IPS DF 6.9 (cell line): Measurements from ENCODE around the gene MSGN1.

ENCODE experiments used
- DNase-seq: peaks from one replicate; pipeline ENCODE4 v3.0.0-alpha.2; 2013; ENCODE audit warnings: low read depth, low spot score
- H3K27ac ChIP-seq: one replicate; pipeline ENCODE4 v1.5.1; 2013; ENCODE audit warnings: low read length, control low read depth
- H3K27me3 ChIP-seq: 2 replicates; pipeline ENCODE4 v1.6.1; 2013; ENCODE audit warnings: mild to moderate bottlenecking, low read length; ENCODE audit not compliant: control insufficient read depth, insufficient read depth
- H3K36me3 ChIP-seq: 2 replicates; pipeline ENCODE4 v1.6.1; 2013; ENCODE audit warnings: low read length; ENCODE audit not compliant: control insufficient read depth, insufficient read depth
- H3K4me1 ChIP-seq: 2 replicates; pipeline ENCODE4 v1.6.1; 2013; ENCODE audit warnings: low read length; ENCODE audit not compliant: control insufficient read depth, insufficient read depth
- H3K4me3 ChIP-seq: 2 replicates; pipeline ENCODE4 v1.5.1; 2013; ENCODE audit warnings: mild to moderate bottlenecking, low read length
- H3K9me3 ChIP-seq: 2 replicates; pipeline ENCODE4 v1.6.1; 2013; ENCODE audit warnings: low read length, inconsistent platforms; ENCODE audit not compliant: control insufficient read depth, insufficient read depth
- WGBS: extraction: QIAGEN DNeasy Blood & Tissue Kit; methylation state at CpG from one replicate; pipeline ENCODE4 v1.1.7; 2013; ENCODE audit warnings: mixed read lengths, missing lambda C conversion rate; ENCODE audit not compliant: insufficient read length, insufficient coverage; 5-methylcytosine and 5-hydroxymethylcytosine counted together

Gene MSGN1

DNA sequence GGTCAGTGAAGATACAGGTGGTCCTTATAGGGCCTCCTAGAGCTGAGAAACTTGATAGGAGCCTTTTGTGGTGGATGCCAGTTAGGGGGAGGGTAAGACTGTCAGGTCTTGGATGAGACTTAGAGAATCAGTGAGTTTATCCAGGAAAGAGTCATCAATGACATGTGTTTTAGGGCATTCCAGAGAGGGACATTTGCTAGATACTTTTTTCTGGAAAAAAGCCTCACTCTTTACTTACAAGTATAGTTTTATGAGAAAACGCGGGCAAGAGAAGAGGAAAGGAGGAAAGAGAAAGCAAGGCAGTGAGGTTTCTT, 24.5 kb upstream of the MSGN1 start:
- WGBS: no CpG with 5 or more reads among the region's 2 CpGs
- Histone ChIP-seq H3K9me3 (no peaks in the 10 kb centered on the region), H3K4me3 (no peak overlapping the region), H3K27ac (no peak overlapping the region), H3K27me3 (no peaks in the 10 kb centered on the region; the same call in 1 of the 2 replicates), H3K36me3 (no peaks in the 10 kb centered on the region), H3K4me1 (0 out of 2 replicates have a peak, but pooled peaks cover 1% of the 10 kb centered on the region)
- no peak for DNase-seq

DNA sequence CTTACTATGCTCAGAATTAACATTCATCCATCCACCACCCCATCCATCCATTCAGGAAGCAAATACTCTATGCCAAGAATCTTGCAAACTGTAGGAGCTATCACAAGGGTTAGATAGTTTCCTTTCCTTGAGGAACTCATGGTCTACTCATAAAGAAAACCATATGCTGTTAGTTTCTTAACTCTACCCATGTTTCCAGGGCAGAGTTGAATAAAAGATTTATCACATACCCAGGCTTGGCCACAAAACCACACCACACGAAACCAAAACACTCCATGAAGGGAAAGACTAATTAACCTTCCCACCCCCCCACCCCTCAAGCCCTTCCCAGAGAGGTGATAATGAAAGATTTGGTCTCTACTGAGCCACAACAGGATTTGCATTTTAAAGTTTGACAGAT, 23.7 kb upstream of the MSGN1 start:
- no peak overlapping the region for H3K27ac ChIP-seq
- H3K36me3 ChIP-seq: no peaks in the 10 kb centered on the region
- no peaks in the 10 kb centered on the region; the same call in 1 of the 2 replicates for H3K27me3 ChIP-seq
- no CpG with 5 or more reads among the region's 1 CpG for WGBS
- H3K4me3 ChIP-seq: no peak overlapping the region
- H3K4me1 ChIP-seq: no peaks in the 10 kb centered on the region
- no peak for DNase-seq
- H3K9me3 ChIP-seq: no peaks in the 10 kb centered on the region

- Histone ChIP-seq H3K27me3 (no peaks in the 10 kb centered on the region; the same call in 1 of the 2 replicates), H3K4me1 (no peaks in the 10 kb centered on the region), H3K4me3 (no peak overlapping the region), H3K36me3 (no peaks in the 10 kb centered on the region), H3K9me3 (no peaks in the 10 kb centered on the region), H3K27ac (no peak overlapping the region)
- no peak for DNase-seq
- WGBS: no CpG with 5 or more reads among the region's 4 CpGs
Observed at GRCh38 chr2:17793296-17793695, 23.0 kb upstream of the MSGN1 start.

DNA sequence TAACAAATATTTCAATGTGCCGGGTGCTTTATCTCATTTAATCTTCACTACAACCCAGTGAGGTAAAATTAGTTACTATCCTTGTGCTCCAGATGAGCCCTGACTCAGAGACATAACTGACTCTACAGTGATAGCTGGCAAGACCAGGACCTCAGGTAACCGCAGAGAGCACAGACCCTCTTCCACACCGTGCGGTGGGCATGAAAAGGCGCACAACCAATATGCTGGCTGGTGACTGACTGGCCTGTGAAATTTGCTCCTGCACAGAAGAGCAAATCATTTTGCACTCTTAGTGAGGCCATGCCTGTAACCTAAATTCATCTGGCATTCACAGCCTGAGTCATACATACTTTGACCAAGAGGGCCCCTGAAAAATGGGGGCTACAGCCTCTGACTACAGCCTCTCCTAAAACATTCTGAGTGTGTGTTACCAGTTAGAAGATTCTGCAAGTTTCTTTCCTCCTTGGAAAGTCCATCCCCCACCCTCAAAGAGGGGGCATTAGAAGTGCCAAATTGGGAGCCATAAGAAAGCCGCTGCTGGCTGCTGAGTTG, 22.4 kb upstream of the MSGN1 start:
- H3K27me3 ChIP-seq: no peaks in the 10 kb centered on the region; the same call in 1 of the 2 replicates
- H3K36me3 ChIP-seq: no peaks in the 10 kb centered on the region
- no peaks in the 10 kb centered on the region for H3K9me3 ChIP-seq
- H3K4me1 ChIP-seq: no peaks in the 10 kb centered on the region
- DNase-seq: no peak
- no peak overlapping the region for H3K4me3 ChIP-seq
- no peak overlapping the region for H3K27ac ChIP-seq
- no CpG with 5 or more reads among the region's 6 CpGs for WGBS

- no peak overlapping the region for H3K27ac ChIP-seq
- WGBS: no CpG with 5 or more reads among the region's 5 CpGs
- no peak for DNase-seq
- no peak overlapping the region for H3K4me3 ChIP-seq
- no peaks in the 10 kb centered on the region for H3K4me1 ChIP-seq
- H3K9me3 ChIP-seq: no peaks in the 10 kb centered on the region
- H3K27me3 ChIP-seq: no peaks in the 10 kb centered on the region; the same call in 1 of the 2 replicates
- H3K36me3 ChIP-seq: no peaks in the 10 kb centered on the region
Observed at GRCh38 chr2:17795309-17795708, 21.0 kb upstream of the MSGN1 start.

DNA sequence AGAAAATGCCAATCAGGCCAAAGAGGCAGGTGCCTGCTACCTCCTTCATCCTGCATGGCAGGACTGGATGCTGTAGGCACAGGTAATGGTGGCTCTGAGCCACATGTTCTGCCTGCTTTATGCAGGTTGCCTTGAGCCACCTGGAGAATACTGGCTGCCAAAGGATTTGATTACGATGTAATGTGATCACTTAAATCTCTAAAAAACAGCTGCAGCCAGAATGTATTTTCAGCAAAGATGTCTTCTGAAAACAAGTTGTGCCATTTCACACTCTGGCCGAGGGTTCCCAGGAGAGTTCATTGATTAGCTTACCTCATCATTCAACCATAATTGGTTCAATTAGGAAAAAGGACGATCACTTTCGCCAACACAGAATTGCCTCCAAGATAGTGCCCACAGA, 17.9 kb upstream of the MSGN1 start:
- WGBS: no CpG with 5 or more reads among the region's 4 CpGs
- Histone ChIP-seq H3K27ac (no peak overlapping the region), H3K9me3 (no peaks in the 10 kb centered on the region), H3K36me3 (no peaks in the 10 kb centered on the region), H3K4me3 (no peak overlapping the region), H3K4me1 (no peaks in the 10 kb centered on the region), H3K27me3 (no peaks in the 10 kb centered on the region)
- DNase-seq: no peak

- DNase-seq: no peak
- WGBS: no CpG with 5 or more reads among the region's 7 CpGs
- Histone ChIP-seq H3K9me3 (no peaks in the 10 kb centered on the region), H3K4me1 (no peaks in the 10 kb centered on the region), H3K36me3 (no peaks in the 10 kb centered on the region), H3K27me3 (no peaks in the 10 kb centered on the region), H3K4me3 (no peak overlapping the region), H3K27ac (no peak overlapping the region)
Observed at GRCh38 chr2:17799301-17800120, 16.7 kb upstream of the MSGN1 start.

DNA sequence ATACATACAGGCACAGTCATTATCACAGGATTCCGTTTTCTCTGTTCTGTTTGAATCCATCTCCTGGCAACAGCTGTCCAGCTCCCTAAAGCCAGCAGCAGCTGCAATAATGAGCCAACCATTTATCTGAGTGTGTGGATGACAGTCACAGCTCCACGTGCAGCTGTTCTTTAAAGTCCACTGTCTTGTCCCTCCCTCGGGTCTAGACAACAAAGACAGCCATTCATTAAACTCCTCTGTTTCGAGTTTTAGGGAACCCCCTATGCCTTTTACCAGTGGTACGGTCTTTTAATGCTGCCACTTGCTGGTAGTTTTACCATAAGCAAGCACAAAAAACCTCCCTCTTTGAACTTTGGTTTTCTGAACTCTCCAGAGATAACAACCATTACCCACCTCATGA, 16.0 kb upstream of the MSGN1 start:
- DNase-seq: no peak
- WGBS: no CpG with 5 or more reads among the region's 5 CpGs
- Histone ChIP-seq H3K4me3 (no peak overlapping the region), H3K36me3 (no peaks in the 10 kb centered on the region), H3K4me1 (no peaks in the 10 kb centered on the region), H3K9me3 (no peaks in the 10 kb centered on the region), H3K27ac (no peak overlapping the region), H3K27me3 (no peaks in the 10 kb centered on the region)

GRCh38 chr2:17800693-17801458, 15.4 kb upstream of the MSGN1 start:
- H3K36me3 ChIP-seq: no peaks in the 10 kb centered on the region
- H3K4me1 ChIP-seq: no peaks in the 10 kb centered on the region
- no peak overlapping the region for H3K27ac ChIP-seq
- H3K4me3 ChIP-seq: no peak overlapping the region
- WGBS: no CpG with 5 or more reads among the region's 1 CpG
- no peaks in the 10 kb centered on the region for H3K9me3 ChIP-seq
- no peaks in the 10 kb centered on the region for H3K27me3 ChIP-seq
- no peak for DNase-seq

DNA sequence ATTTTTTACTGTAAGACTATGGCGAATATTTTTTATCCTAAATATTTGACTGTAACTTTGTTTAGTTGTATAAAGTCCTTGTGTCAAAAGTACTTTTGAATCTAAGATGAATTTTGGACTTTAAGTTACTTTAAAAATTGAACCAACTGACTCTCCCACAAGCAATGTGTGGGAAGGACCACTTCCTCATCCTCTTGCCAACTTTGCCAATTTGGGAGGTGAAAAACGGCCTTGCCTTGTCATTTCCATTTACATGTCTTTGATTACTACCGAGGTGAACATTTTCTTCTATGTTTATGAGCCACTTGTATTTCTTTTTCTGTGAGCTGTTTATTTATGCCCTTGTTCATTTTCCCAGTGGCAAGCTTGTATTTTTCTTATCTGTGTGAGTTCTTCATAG, 12.8 kb upstream of the MSGN1 start:
- H3K27me3 ChIP-seq: no peaks in the 10 kb centered on the region
- no peak overlapping the region for H3K4me3 ChIP-seq
- H3K9me3 ChIP-seq: no peaks in the 10 kb centered on the region
- H3K27ac ChIP-seq: no peak overlapping the region
- H3K4me1 ChIP-seq: no peaks in the 10 kb centered on the region
- DNase-seq: no peak
- no CpG with 5 or more reads among the region's 3 CpGs for WGBS
- no peaks in the 10 kb centered on the region for H3K36me3 ChIP-seq
